Measurements from ENCODE around the gene HSPA14. TPM values are rescaled to one million over a fixed set of nuclear protein-coding genes. Genes with fewer than 3 reads are reported as not detected.
"Not testable (repeated sequence)": the region's sequence is repeated elsewhere in the genome, so short reads cannot be mapped to it uniquely, and the experiment has no call there.

HSPA14 gene
- total RNA-seq, 1 donor, result 11.9 TPM

DNA sequence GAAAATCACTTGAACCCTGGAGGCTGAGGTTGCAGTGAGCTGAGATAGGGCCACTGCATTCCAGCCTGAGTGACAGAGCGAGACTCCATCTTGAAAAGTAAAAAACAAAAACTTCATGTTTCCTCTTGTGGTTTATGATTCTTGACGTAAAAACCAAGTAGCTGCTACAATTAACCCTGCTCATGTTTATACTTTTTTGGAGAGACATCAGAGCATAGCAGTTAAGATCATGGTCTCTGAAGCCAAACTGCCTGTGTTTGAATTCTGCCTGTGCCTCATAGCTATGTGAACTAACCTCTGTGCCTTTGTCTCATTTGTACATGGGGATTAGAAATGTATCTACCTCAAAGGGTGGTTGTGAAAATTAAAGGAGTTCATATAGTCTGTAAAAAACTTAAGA lies 67.8 kb downstream of the HSPA14 start:
- H3K27me3 ChIP-seq (ENCODE audit: insufficient read depth, low read length), result no peaks in the 10 kb centered on the region
- H3K36me3 ChIP-seq (ENCODE audit: insufficient read depth, low read length), result peaks cover 36% of the 10 kb centered on the region
- H4K20me1 ChIP-seq (ENCODE audit: insufficient read depth, low read length), result no peaks in the 10 kb centered on the region
- H3K4me3 ChIP-seq (ENCODE audit: insufficient read depth, low read length), result no peak overlapping the region
- TF ChIP-seq, protein P1, sequence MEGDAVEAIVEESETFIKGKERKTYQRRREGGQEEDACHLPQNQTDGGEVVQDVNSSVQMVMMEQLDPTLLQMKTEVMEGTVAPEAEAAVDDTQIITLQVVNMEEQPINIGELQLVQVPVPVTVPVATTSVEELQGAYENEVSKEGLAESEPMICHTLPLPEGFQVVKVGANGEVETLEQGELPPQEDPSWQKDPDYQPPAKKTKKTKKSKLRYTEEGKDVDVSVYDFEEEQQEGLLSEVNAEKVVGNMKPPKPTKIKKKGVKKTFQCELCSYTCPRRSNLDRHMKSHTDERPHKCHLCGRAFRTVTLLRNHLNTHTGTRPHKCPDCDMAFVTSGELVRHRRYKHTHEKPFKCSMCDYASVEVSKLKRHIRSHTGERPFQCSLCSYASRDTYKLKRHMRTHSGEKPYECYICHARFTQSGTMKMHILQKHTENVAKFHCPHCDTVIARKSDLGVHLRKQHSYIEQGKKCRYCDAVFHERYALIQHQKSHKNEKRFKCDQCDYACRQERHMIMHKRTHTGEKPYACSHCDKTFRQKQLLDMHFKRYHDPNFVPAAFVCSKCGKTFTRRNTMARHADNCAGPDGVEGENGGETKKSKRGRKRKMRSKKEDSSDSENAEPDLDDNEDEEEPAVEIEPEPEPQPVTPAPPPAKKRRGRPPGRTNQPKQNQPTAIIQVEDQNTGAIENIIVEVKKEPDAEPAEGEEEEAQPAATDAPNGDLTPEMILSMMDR (IDR thresholded peaks at IDR 0.05; ENCODE audit: extremely low read depth, low read depth, low read length), result no peak
- no peaks in the 10 kb centered on the region for H3K9me3 ChIP-seq (ENCODE audit: low read depth, low read length)
- H2AFZ ChIP-seq (ENCODE audit: low read length), result no peak overlapping the region
- H3K27ac ChIP-seq (ENCODE audit: low read depth, low read length), result no peak overlapping the region
- no peak for DNase-seq (ENCODE audit: insufficient read length, low spot score, missing footprints)
- H3K4me2 ChIP-seq (ENCODE audit: insufficient read depth, low read length), result no peak overlapping the region
- no peaks in the 10 kb centered on the region for H3K4me1 ChIP-seq (ENCODE audit: insufficient read depth, low read length)
- H3K79me2 ChIP-seq (ENCODE audit: insufficient read depth, low read length), result peaks cover 4% of the 10 kb centered on the region

DNA sequence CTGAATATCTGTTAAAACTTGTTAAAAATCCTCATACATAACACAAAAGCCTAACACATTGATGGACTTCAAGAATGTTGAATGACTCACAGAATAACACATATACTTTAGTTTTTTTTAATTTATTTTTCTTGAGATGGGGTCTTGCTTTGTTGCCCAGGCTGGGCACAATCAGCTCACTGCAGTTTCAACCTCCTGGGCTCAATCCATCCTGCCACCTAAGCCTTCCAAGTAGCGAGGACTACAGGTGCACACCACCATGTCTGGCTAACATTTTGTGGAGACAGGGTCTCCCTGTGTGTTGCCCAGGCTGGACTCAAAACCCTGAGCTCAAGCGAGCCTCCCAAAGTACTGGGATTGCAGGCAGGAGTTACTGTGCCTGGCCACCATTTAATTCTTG lies 68.7 kb downstream of the HSPA14 start:
- no peaks in the 10 kb centered on the region for H4K20me1 ChIP-seq (ENCODE audit: insufficient read depth, low read length)
- no peak for DNase-seq (ENCODE audit: insufficient read length, low spot score, missing footprints)
- H3K36me3 ChIP-seq (ENCODE audit: insufficient read depth, low read length), result peaks cover 45% of the 10 kb centered on the region
- H3K79me2 ChIP-seq (ENCODE audit: insufficient read depth, low read length), result peaks cover 4% of the 10 kb centered on the region
- TF ChIP-seq, protein P1 (IDR thresholded peaks at IDR 0.05; ENCODE audit: extremely low read depth, low read depth, low read length), result no peak
- no peaks in the 10 kb centered on the region for H3K27me3 ChIP-seq (ENCODE audit: insufficient read depth, low read length)
- no peak overlapping the region for H2AFZ ChIP-seq (ENCODE audit: low read length)
- H3K9me3 ChIP-seq (ENCODE audit: low read depth, low read length), result no peaks in the 10 kb centered on the region
- H3K4me2 ChIP-seq (ENCODE audit: insufficient read depth, low read length), result no peak overlapping the region
- H3K27ac ChIP-seq (ENCODE audit: low read depth, low read length), result no peak overlapping the region
- H3K4me1 ChIP-seq (ENCODE audit: insufficient read depth, low read length), result no peaks in the 10 kb centered on the region
- no peak overlapping the region for H3K4me3 ChIP-seq (ENCODE audit: insufficient read depth, low read length)

DNA sequence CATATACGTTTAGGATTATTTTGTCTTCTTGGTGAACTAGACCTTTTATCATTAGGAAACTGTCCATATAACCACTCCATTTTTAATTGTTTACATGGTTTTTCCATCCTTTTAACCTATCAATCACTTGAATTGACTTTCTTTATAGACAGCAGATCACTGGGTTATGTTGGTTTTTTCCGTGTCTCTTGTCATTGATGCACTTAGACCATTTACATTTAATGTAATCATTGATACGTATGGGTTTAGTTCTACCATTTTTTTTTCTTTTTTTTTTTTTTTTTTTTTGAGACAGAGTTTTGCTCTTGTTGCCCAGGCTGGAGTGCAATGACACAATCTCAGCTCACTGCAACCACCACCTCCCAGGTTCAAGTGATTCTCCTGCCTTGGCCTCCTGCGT lies 69.5 kb downstream of the HSPA14 start:
- DNase-seq (ENCODE audit: insufficient read length, low spot score, missing footprints), result not testable (repeated sequence)

DNA sequence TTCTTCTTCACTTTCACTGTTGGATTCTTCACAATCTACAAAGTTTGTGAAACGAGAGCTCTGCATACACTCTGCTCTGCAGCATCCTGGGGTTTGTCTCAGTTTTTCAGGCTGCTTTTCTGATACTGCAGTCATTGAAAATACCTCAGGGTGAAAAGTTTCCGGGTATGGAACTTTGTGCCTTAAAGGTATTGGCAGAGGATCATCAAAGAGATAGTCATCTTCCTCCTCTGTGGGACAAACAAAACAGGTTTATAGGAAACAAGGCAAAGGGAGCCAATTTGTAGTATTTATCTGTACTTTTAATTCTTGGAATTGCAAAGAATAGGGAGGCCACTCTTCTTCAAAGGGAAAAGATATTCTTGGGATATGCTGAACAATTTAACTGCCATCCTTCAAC lies 71.0 kb downstream of the HSPA14 start:
- H3K4me3 ChIP-seq (ENCODE audit: insufficient read depth, low read length), result no peak overlapping the region
- H3K4me2 ChIP-seq (ENCODE audit: insufficient read depth, low read length), result no peak overlapping the region
- TF ChIP-seq, protein P1 (IDR thresholded peaks at IDR 0.05; ENCODE audit: extremely low read depth, low read depth, low read length), result no peak
- no peaks in the 10 kb centered on the region for H3K9me3 ChIP-seq (ENCODE audit: low read depth, low read length)
- H3K36me3 ChIP-seq (ENCODE audit: insufficient read depth, low read length), result peaks cover 51% of the 10 kb centered on the region
- no peak for DNase-seq (ENCODE audit: insufficient read length, low spot score, missing footprints)
- H2AFZ ChIP-seq (ENCODE audit: low read length), result no peak overlapping the region
- H3K79me2 ChIP-seq (ENCODE audit: insufficient read depth, low read length), result peaks cover 7% of the 10 kb centered on the region
- no peaks in the 10 kb centered on the region for H3K4me1 ChIP-seq (ENCODE audit: insufficient read depth, low read length)
- H4K20me1 ChIP-seq (ENCODE audit: insufficient read depth, low read length), result no peaks in the 10 kb centered on the region
- H3K27ac ChIP-seq (ENCODE audit: low read depth, low read length), result no peak overlapping the region
- H3K27me3 ChIP-seq (ENCODE audit: insufficient read depth, low read length), result no peaks in the 10 kb centered on the region

More for the DNA sequence above, 69.5 kb downstream of the HSPA14 start:
- H2AFZ ChIP-seq (ENCODE audit: low read length); H4K20me1 ChIP-seq (ENCODE audit: insufficient read depth, low read length); H3K4me3 ChIP-seq (ENCODE audit: insufficient read depth, low read length); H3K4me1 ChIP-seq (ENCODE audit: insufficient read depth, low read length); H3K27ac ChIP-seq (ENCODE audit: low read depth, low read length); H3K9me3 ChIP-seq (ENCODE audit: low read depth, low read length); H3K79me2 ChIP-seq (ENCODE audit: insufficient read depth, low read length); H3K4me2 ChIP-seq (ENCODE audit: insufficient read depth, low read length); H3K27me3 ChIP-seq (ENCODE audit: insufficient read depth, low read length): not testable (repeated sequence)
- peaks cover 47% of the 10 kb centered on the region for H3K36me3 ChIP-seq (ENCODE audit: insufficient read depth, low read length)

Data from osteoblast (primary cell).